Measurements from ENCODE around the gene SLC27A5.

Gene SLC27A5

DNA sequence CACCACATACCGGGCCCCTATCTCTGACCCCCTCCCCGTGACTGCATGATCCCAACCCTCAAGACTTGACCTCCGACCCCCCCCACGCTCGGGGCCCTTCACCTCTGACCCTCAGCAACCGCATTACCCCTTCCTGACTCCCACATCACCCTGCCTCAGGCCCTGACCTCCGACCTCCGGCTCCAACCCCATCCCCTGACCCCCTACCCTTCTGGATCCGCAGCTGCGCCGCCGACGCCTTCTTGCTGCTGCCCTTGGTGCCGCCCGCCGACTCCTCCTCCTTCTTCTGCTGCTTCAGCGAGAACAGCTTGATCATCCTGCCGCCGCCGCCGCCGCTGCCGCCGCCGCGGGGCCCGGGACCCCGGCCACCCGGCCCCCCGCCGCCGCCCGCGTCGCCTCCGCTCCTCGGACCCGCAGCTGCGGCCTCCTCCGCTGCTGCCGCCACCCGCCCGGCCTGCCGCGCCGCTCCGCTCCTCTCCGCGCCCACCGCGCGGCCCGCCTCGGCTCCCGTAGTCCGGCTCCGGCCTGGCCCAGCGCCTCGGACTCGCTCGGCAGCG is 46.4 kb upstream of the SLC27A5 start, which contains the start of gene UBE2M (continued):
- TF ChIP-seq, protein P1, sequence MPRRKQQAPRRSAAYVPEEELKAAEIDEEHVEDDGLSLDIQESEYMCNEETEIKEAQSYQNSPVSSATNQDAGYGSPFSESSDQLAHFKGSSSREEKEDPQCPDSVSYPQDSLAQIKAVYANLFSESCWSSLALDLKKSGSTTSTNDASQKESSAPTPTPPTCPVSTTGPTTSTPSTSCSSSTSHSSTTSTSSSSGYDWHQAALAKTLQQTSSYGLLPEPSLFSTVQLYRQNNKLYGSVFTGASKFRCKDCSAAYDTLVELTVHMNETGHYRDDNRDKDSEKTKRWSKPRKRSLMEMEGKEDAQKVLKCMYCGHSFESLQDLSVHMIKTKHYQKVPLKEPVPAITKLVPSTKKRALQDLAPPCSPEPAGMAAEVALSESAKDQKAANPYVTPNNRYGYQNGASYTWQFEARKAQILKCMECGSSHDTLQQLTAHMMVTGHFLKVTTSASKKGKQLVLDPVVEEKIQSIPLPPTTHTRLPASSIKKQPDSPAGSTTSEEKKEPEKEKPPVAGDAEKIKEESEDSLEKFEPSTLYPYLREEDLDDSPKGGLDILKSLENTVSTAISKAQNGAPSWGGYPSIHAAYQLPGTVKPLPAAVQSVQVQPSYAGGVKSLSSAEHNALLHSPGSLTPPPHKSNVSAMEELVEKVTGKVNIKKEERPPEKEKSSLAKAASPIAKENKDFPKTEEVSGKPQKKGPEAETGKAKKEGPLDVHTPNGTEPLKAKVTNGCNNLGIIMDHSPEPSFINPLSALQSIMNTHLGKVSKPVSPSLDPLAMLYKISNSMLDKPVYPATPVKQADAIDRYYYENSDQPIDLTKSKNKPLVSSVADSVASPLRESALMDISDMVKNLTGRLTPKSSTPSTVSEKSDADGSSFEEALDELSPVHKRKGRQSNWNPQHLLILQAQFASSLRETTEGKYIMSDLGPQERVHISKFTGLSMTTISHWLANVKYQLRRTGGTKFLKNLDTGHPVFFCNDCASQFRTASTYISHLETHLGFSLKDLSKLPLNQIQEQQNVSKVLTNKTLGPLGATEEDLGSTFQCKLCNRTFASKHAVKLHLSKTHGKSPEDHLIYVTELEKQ (tag by site-specific recombination; IDR thresholded peaks at IDR 0.05; ENCODE audit: borderline replicate concordance): peak; percentile 60
- no peak for TF ChIP-seq ZNF211 (tag by site-specific recombination; IDR thresholded peaks at IDR 0.05; ENCODE audit: low read depth)
- no peak for TF ChIP-seq ZNF248 (tag by site-specific recombination; IDR thresholded peaks at IDR 0.05)
- no peak for TF ChIP-seq YY1 (tag by site-specific recombination; IDR thresholded peaks at IDR 0.05)
- TF ChIP-seq, protein P2, sequence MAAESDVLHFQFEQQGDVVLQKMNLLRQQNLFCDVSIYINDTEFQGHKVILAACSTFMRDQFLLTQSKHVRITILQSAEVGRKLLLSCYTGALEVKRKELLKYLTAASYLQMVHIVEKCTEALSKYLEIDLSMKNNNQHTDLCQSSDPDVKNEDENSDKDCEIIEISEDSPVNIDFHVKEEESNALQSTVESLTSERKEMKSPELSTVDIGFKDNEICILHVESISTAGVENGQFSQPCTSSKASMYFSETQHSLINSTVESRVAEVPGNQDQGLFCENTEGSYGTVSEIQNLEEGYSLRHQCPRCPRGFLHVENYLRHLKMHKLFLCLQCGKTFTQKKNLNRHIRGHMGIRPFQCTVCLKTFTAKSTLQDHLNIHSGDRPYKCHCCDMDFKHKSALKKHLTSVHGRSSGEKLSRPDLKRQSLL (tag by site-specific recombination; IDR thresholded peaks at IDR 0.05): no peak
- no peak for TF ChIP-seq ZNF664 (tag by site-specific recombination; IDR thresholded peaks at IDR 0.05)
- TF ChIP-seq, protein P3, sequence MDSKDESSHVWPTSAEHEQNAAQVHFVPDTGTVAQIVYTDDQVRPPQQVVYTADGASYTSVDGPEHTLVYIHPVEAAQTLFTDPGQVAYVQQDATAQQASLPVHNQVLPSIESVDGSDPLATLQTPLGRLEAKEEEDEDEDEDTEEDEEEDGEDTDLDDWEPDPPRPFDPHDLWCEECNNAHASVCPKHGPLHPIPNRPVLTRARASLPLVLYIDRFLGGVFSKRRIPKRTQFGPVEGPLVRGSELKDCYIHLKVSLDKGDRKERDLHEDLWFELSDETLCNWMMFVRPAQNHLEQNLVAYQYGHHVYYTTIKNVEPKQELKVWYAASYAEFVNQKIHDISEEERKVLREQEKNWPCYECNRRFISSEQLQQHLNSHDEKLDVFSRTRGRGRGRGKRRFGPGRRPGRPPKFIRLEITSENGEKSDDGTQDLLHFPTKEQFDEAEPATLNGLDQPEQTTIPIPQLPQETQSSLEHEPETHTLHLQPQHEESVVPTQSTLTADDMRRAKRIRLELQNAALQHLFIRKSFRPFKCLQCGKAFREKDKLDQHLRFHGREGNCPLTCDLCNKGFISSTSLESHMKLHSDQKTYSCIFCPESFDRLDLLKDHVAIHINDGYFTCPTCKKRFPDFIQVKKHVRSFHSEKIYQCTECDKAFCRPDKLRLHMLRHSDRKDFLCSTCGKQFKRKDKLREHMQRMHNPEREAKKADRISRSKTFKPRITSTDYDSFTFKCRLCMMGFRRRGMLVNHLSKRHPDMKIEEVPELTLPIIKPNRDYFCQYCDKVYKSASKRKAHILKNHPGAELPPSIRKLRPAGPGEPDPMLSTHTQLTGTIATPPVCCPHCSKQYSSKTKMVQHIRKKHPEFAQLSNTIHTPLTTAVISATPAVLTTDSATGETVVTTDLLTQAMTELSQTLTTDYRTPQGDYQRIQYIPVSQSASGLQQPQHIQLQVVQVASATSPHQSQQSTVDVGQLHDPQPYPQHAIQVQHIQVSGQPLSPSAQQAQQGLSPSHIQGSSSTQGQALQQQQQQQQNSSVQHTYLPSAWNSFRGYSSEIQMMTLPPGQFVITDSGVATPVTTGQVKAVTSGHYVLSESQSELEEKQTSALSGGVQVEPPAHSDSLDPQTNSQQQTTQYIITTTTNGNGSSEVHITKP (tag by site-specific recombination; IDR thresholded peaks at IDR 0.05): 0 out of 2 replicates have a peak, but pooled peaks have one; percentile 7
- TF ChIP-seq, protein P4, sequence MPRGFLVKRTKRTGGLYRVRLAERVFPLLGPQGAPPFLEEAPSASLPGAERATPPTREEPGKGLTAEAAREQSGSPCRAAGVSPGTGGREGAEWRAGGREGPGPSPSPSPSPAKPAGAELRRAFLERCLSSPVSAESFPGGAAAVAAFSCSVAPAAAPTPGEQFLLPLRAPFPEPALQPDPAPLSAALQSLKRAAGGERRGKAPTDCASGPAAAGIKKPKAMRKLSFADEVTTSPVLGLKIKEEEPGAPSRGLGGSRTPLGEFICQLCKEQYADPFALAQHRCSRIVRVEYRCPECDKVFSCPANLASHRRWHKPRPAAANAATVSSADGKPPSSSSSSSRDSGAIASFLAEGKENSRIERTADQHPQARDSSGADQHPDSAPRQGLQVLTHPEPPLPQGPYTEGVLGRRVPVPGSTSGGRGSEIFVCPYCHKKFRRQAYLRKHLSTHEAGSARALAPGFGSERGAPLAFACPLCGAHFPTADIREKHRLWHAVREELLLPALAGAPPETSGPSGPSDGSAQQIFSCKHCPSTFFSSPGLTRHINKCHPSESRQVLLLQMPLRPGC (tag by site-specific recombination; IDR thresholded peaks at IDR 0.05): no peak
- no peak for TF ChIP-seq ZNF114 (tag by site-specific recombination; IDR thresholded peaks at IDR 0.05)
- no peak for TF ChIP-seq ZNF404 (tag by site-specific recombination; IDR thresholded peaks at IDR 0.05)
- TF ChIP-seq SP7 (tag by site-specific recombination; IDR thresholded peaks at IDR 0.05): peak; percentile 7; the same call in 1 of the 2 replicates
- TF ChIP-seq OVOL3 (tag by site-specific recombination; IDR thresholded peaks at IDR 0.05): 0 out of 2 replicates have a peak, but pooled peaks have one; percentile 21
- no peak for TF ChIP-seq ZFP41 (tag by site-specific recombination; IDR thresholded peaks at IDR 0.05; ENCODE audit: borderline replicate concordance)
- peak; percentile 100 for TF ChIP-seq BCL11A (tag by site-specific recombination; IDR thresholded peaks at IDR 0.05; ENCODE audit: low read depth)
- 0 out of 2 replicates have a peak, but pooled peaks have one; percentile 20 for TF ChIP-seq ZNF610 (tag by site-specific recombination; IDR thresholded peaks at IDR 0.05; ENCODE audit: borderline replicate concordance)
- 0 out of 2 replicates have a peak, but pooled peaks have one; percentile 5 for TF ChIP-seq ZNF76 (tag by site-specific recombination; IDR thresholded peaks at IDR 0.05; ENCODE audit: borderline replicate concordance, low read depth)
- TF ChIP-seq, protein P5, sequence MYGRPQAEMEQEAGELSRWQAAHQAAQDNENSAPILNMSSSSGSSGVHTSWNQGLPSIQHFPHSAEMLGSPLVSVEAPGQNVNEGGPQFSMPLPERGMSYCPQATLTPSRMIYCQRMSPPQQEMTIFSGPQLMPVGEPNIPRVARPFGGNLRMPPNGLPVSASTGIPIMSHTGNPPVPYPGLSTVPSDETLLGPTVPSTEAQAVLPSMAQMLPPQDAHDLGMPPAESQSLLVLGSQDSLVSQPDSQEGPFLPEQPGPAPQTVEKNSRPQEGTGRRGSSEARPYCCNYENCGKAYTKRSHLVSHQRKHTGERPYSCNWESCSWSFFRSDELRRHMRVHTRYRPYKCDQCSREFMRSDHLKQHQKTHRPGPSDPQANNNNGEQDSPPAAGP (tag by site-specific recombination; IDR thresholded peaks at IDR 0.05): 0 out of 2 replicates have a peak, but pooled peaks have one; percentile 41
- no peak for TF ChIP-seq ZNF768 (tag by site-specific recombination; IDR thresholded peaks at IDR 0.05)
- TF ChIP-seq, protein P6, sequence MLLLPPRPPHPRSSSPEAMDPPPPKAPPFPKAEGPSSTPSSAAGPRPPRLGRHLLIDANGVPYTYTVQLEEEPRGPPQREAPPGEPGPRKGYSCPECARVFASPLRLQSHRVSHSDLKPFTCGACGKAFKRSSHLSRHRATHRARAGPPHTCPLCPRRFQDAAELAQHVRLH (tag by site-specific recombination; IDR thresholded peaks at IDR 0.05): peak; percentile 32; the same call in 1 of the 2 replicates
- TF ChIP-seq, protein P7, sequence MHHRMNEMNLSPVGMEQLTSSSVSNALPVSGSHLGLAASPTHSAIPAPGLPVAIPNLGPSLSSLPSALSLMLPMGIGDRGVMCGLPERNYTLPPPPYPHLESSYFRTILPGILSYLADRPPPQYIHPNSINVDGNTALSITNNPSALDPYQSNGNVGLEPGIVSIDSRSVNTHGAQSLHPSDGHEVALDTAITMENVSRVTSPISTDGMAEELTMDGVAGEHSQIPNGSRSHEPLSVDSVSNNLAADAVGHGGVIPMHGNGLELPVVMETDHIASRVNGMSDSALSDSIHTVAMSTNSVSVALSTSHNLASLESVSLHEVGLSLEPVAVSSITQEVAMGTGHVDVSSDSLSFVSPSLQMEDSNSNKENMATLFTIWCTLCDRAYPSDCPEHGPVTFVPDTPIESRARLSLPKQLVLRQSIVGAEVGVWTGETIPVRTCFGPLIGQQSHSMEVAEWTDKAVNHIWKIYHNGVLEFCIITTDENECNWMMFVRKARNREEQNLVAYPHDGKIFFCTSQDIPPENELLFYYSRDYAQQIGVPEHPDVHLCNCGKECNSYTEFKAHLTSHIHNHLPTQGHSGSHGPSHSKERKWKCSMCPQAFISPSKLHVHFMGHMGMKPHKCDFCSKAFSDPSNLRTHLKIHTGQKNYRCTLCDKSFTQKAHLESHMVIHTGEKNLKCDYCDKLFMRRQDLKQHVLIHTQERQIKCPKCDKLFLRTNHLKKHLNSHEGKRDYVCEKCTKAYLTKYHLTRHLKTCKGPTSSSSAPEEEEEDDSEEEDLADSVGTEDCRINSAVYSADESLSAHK (tag by site-specific recombination; IDR thresholded peaks at IDR 0.05): 0 out of 2 replicates have a peak, but pooled peaks have one; percentile 24
- no peak for TF ChIP-seq ZNF596 (tag by site-specific recombination; IDR thresholded peaks at IDR 0.05)
- no peak for TF ChIP-seq ZNF555 (tag by site-specific recombination; conservative IDR thresholded peaks at IDR 0.05)
- TF ChIP-seq ZFP69B (tag by site-specific recombination; IDR thresholded peaks at IDR 0.05): 0 out of 2 replicates have a peak, but pooled peaks have one; percentile 16
- no peak for TF ChIP-seq SCRT1 (tag by site-specific recombination; IDR thresholded peaks at IDR 0.05; ENCODE audit: borderline replicate concordance)
- no peak for TF ChIP-seq ZNF19 (tag by site-specific recombination; IDR thresholded peaks at IDR 0.05; ENCODE audit: low read depth)
